Left ventricle myocardium inferior (tissue), 1 donor: ENCODE results near the gene ITPKB. TPM values are rescaled to one million over a fixed set of nuclear protein-coding genes. Genes with fewer than 3 reads are reported as not detected.

ENCODE experiments used
- DNase-seq: peaks from one replicate; pipeline ENCODE4 v3.0.0-alpha.2; 2020
- H3K27ac ChIP-seq: fragments of 200-600 bp; replicated peaks from 2 replicates; pipeline ENCODE4 v1.8.0; 2021
- H3K27me3 ChIP-seq: fragments of 200-600 bp; 2 replicates; pipeline ENCODE4 v1.8.0; 2021; ENCODE audit warnings: low read depth
- H3K36me3 ChIP-seq: fragments of 200-600 bp; 2 replicates; pipeline ENCODE4 v1.8.0; 2021
- H3K4me1 ChIP-seq: fragments of 200-600 bp; 2 replicates; pipeline ENCODE4 v1.8.0; 2021
- H3K4me3 ChIP-seq: fragments of 200-600 bp; 2 replicates; pipeline ENCODE4 v1.8.0; 2021; ENCODE audit warnings: mild to moderate bottlenecking, moderate library complexity
- H3K9me3 ChIP-seq: fragments of 200-600 bp; replicated peaks from 2 replicates; pipeline ENCODE4 v1.8.0; 2021
- intact Hi-C: fragments of 100-400 bp; cut with micrococcal nuclease; formaldehyde crosslinking; loops from one replicate; pipeline ENCODE4 v1.11.0; 2022
- total RNA-seq: library from RNA; stranded (reverse); fragmentation: NEBNext Ultra II Directional; extraction: Animal tissue kit (Norgen Biotek cat#: 25700); gene quantifications from one replicate; pipeline ENCODE4 v1.2.1, GENCODE V29; 2021
- TF ChIP-seq, protein P1 (sequence below): fragments of 200-600 bp; IDR thresholded peaks from 2 replicates; pipeline ENCODE4 v1.8.0; 2021; ENCODE audit warnings: antibody characterized with exemption, mild to moderate bottlenecking, borderline replicate concordance
- donor health status: DM: no; HTN: yes; CAD: no; lungs with severe emphysema.

The ITPKB gene
- total RNA-seq, 1 donor from 2014 or later = 15.7 TPM

DNA sequence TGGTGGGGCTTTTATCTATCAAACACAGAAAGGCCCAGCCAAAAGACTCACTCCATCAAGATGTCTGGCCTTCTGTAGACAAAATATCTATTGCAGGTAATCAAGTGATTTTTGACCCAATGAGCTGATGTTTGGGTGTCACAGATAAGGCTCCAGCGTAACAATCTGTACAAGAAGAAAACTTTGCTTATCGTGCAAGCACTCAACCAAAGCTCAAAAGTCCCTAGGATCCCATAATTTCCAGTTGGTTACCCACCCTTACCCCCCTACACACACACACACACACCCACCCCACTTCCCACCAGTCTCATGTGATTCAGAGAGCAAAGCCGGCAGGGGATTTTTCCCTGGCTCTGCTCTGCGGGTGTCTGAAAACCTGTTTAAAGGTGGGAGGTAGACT lies 5.8 kb downstream of the ITPKB start:
- intact Hi-C loops = loop anchor here (10.0 kb wide), 1 partner anchor 79 kb away; no protein-coding TSS in a partner anchor
- Histone ChIP-seq H3K4me1 (peaks cover 93% of the 10 kb centered on the region), H3K36me3 (peaks cover 14% of the 10 kb centered on the region), H3K27ac (peak overlapping the region; percentile 56), H3K27me3 (no peaks in the 10 kb centered on the region), H3K9me3 (no peaks in the 10 kb centered on the region), H3K4me3 (peak overlapping the region; percentile 89)
- TF ChIP-seq, protein P1, sequence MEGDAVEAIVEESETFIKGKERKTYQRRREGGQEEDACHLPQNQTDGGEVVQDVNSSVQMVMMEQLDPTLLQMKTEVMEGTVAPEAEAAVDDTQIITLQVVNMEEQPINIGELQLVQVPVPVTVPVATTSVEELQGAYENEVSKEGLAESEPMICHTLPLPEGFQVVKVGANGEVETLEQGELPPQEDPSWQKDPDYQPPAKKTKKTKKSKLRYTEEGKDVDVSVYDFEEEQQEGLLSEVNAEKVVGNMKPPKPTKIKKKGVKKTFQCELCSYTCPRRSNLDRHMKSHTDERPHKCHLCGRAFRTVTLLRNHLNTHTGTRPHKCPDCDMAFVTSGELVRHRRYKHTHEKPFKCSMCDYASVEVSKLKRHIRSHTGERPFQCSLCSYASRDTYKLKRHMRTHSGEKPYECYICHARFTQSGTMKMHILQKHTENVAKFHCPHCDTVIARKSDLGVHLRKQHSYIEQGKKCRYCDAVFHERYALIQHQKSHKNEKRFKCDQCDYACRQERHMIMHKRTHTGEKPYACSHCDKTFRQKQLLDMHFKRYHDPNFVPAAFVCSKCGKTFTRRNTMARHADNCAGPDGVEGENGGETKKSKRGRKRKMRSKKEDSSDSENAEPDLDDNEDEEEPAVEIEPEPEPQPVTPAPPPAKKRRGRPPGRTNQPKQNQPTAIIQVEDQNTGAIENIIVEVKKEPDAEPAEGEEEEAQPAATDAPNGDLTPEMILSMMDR = no peak
- DNase-seq = no peak

GRCh38 chr1:226732856-226733291 lies 6.2 kb downstream of the ITPKB start:
- no peak for DNase-seq
- Histone ChIP-seq H3K27me3 (no peaks in the 10 kb centered on the region), H3K36me3 (peaks cover 14% of the 10 kb centered on the region)

DNA sequence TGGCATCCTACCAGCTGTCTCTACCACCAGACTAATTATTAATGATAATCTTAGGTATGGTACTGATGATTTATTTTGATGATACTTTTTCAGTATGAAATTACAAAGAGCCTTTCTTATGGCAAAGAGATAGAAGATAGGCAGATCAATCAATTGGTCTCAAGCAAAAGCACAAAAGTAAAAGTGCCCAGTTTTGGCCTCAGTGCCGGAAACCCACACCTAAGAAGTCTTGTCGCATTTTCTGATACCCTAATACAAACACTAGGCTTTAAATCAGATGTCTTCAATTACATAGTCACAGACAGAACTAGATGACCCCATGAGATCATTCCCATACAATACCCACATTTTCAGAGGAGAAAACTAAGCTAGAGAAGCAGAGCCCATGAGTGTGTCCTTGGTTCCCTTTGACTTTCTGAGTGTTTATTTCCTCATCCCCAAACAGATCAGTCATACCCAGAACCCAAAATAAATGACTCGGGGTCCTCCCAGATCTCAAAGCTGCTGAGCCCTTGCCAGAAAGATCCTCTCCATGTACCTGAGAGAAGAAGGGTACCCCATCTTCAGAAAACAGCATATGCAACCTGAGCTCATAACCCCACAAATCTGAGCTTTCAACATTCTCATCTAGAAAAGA lies 7.7 kb downstream of the ITPKB start:
- Histone ChIP-seq H3K27me3 (no peaks in the 10 kb centered on the region), H3K4me3 (peak overlapping the region; percentile 89), H3K36me3 (peaks cover 11% of the 10 kb centered on the region), H3K27ac (peak overlapping the region; percentile 56), H3K9me3 (no peaks in the 10 kb centered on the region), H3K4me1 (peaks cover 94% of the 10 kb centered on the region)
- intact Hi-C loops = loop anchor here (10.0 kb wide), 1 partner anchor 77 kb away; no protein-coding TSS in a partner anchor
- TF ChIP-seq, protein P1 = no peak
- no peak for DNase-seq

More at GRCh38 chr1:226732856-226733291, 6.2 kb downstream of the ITPKB start:
- intact Hi-C loops = loop anchor here (10.0 kb wide), 1 partner anchor 78 kb away; no protein-coding TSS in a partner anchor
- peaks cover 93% of the 10 kb centered on the region for H3K4me1 ChIP-seq
- TF ChIP-seq, protein P1 = no peak
- H3K27ac ChIP-seq = peak overlapping the region; percentile 56
- peak overlapping the region; percentile 89 for H3K4me3 ChIP-seq
- no peaks in the 10 kb centered on the region for H3K9me3 ChIP-seq

- peaks cover 7% of the 10 kb centered on the region for H3K36me3 ChIP-seq
- DNase-seq = no peak
- no peaks in the 10 kb centered on the region for H3K9me3 ChIP-seq
- intact Hi-C loops = loop anchor here (10.0 kb wide), 1 partner anchor 76 kb away; no protein-coding TSS in a partner anchor
- H3K4me1 ChIP-seq = peaks cover 94% of the 10 kb centered on the region
- H3K27me3 ChIP-seq = no peaks in the 10 kb centered on the region
- H3K27ac ChIP-seq = peak overlapping the region; percentile 56
- TF ChIP-seq, protein P1 = no peak
- peak overlapping the region; percentile 89 for H3K4me3 ChIP-seq
Measured at GRCh38 chr1:226730836-226731235, 8.2 kb downstream of the ITPKB start.

DNA sequence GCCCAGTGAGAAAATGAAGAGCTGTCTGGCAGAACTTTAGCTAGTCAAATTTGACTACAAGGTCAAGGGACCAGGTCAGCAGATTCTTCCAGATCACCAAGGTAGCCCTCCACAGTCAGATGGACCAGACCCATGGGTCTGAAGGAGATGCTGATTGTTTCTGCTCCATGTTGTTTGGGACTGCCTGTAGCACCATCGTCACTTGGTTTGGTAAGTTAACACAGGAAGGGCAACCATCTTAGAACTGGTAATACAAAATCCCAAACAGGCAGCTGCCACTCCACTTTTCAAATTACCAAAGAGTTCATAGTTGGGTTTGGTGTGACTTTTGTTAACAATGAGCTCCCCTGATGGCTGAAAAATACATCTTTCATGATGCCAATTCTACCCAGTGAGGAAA lies 9.0 kb downstream of the ITPKB start:
- Histone ChIP-seq H3K36me3 (no peaks in the 10 kb centered on the region), H3K27me3 (no peaks in the 10 kb centered on the region), H3K9me3 (no peaks in the 10 kb centered on the region), H3K27ac (peak overlapping the region; percentile 56), H3K4me1 (peaks cover 94% of the 10 kb centered on the region), H3K4me3 (no peak overlapping the region)
- intact Hi-C loops = loop anchor here (10.0 kb wide), 1 partner anchor 75 kb away; no protein-coding TSS in a partner anchor
- no peak for DNase-seq
- TF ChIP-seq, protein P1 = no peak
